IgD-negative memory B cell (primary cell): Measurements from ENCODE around the gene IL22RA1. TPM values are rescaled to one million over a fixed set of nuclear protein-coding genes. Genes with fewer than 3 reads are reported as not detected.
A peak's percentile ranks its signal among the peaks of the same experiment; 100 is the strongest.

Experiments
- H3K27ac Mint-ChIP-seq, 3 donors: one replicate each; pipeline ENCODE4 v1.8.0; 2020 to 2022; ENCODE audit warnings: mild to moderate bottlenecking in 3 of 3, mixed read lengths in 3 of 3, moderate library complexity in 1 of 3
- H3K27me3 Mint-ChIP-seq: one replicate; pipeline ENCODE4 v1.8.0; 2021; ENCODE audit warnings: mixed read lengths
- H3K36me3 Mint-ChIP-seq: one replicate; pipeline ENCODE4 v1.8.0; 2020; ENCODE audit warnings: mild to moderate bottlenecking, mixed read lengths
- H3K4me1 Mint-ChIP-seq, 3 donors: one replicate each; pipeline ENCODE4 v1.8.0; 2020 to 2022; ENCODE audit warnings: mixed read lengths in 3 of 3, mild to moderate bottlenecking in 1 of 3
- H3K4me3 Mint-ChIP-seq, 4 donors: one replicate each; pipeline ENCODE4 v1.8.0; 2020 to 2022; ENCODE audit warnings: mild to moderate bottlenecking in 4 of 4, mixed read lengths in 4 of 4, moderate library complexity in 3 of 4
- H3K9me3 Mint-ChIP-seq, 3 donors: one replicate each; pipeline ENCODE4 v1.8.0; 2020 to 2021; ENCODE audit warnings: mixed read lengths in 3 of 3, mild to moderate bottlenecking in 1 of 3
- polyA plus RNA-seq: library from polyadenylated mRNA; unstranded; fragments of 300-500 nt; fragmentation: Illumina TruSeq; gene quantifications from one replicate; pipeline ENCODE4 v1.2.3, GENCODE V29; 2021

The IL22RA1 gene
- polyA plus RNA-seq, 1 donor from 2014 or later, result not detected

DNA sequence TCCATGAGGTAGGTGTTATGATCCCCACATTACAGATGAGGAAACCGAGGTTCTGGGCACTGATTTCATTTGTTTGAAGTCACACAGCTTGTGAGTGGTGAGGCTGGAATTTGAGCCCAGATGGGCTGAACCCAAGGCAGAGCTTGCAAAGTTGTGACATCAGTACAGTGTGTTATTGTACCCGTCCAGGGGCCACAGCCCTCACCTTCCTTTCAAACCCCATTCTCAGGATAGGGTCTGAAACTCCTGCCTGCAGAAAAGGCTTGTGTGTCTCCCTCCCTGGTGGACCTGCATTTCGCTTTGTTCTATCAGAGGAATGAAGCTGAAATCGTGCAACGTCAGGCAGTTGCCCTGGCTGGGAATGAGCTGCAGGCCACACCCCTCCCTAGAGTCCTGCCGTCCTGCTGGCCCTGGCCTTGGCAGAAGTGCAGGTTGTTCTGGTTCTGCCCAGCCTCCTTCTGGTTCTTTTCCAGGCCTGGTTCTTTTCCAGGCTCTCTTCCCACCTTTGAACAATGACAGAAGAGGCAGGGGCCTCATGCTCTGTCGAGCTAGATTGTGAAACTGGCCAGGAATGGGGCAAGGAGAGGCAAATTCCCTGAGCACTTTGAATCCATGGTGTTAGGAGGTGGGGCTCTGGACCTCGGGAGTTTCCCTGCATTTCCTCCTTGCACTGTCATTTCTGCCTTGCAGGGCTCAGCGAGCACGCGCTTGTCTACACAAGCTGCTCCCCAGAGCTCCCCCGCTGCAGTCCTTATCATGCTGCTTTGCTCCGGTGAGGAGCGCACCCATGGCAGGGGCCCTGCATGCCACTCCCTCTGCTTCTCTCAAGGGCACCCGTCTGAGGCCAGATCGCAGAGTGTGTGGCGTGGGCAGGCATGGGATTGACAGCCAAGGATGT lies 22.8 kb downstream of the IL22RA1 start:
- no peak overlapping the region for H3K27ac Mint-ChIP-seq
- no peak overlapping the region for H3K4me3 Mint-ChIP-seq
- no peaks in the 10 kb centered on the region for H3K36me3 Mint-ChIP-seq
- peaks cover 15% of the 10 kb centered on the region for H3K27me3 Mint-ChIP-seq
- H3K4me1 Mint-ChIP-seq, result no peaks in the 10 kb centered on the region
- no peaks in the 10 kb centered on the region for H3K9me3 Mint-ChIP-seq

DNA sequence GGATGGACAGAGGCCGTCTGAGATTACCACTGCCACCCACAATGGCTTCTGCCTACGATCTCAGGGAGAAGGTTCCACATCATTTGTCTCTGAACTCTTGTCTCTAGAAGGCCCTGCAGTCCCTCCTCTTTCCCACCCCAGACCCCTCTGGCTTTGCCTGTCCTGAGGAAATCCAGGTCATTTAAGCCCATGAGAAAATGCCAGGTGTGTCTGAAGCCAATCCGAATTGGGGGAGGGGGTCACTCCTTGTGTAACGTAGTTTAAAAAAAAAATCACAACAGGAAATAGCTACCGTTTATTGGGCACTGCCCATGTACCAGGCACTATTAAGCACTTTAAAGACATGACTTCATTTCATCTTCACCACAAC lies 23.5 kb downstream of the IL22RA1 start:
- H3K9me3 Mint-ChIP-seq, result no peaks in the 10 kb centered on the region
- no peaks in the 10 kb centered on the region for H3K36me3 Mint-ChIP-seq
- no peak overlapping the region for H3K27ac Mint-ChIP-seq
- H3K4me1 Mint-ChIP-seq, result no peaks in the 10 kb centered on the region
- peaks cover 20% of the 10 kb centered on the region for H3K27me3 Mint-ChIP-seq
- no peak overlapping the region for H3K4me3 Mint-ChIP-seq

DNA sequence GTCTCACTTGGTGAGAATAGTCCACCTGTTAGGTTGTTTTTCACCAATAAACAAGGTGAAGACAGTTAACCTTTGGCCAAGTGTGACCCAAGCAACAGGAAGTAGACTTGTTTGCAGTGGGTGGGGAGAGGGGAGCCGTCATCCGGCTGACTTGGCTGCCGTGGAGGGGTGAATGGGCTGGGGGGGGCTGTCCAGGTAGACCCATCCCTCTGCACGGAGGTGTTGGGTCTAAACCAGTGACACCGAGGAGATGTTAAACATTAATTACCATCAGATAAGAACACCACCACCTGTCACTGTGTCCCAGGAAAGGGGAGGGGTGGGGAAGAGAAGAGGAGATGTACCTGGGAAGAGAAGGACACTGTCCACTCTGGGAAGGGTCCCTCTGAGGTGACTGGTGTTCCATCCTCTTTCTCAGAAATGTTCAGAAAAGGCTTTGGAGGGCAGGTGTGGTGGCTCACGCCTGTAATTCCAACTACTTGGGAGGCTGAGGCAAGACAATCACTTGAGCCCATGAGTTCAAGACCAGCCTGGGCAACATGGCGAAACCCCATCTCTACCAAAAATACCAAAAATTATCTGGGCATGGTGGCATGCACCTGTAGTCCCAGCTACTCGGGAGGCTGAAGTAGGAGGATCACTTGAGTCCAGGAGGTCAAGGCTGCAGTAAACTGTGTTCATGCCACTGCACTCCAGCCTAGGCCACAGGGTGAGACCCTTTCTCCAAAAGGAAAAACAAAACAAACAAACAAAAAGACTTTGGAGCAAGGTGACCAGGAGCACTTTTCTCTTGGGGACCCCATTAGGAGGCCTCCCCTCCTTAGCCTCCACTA lies 24.3 kb downstream of the IL22RA1 start:
- H3K9me3 Mint-ChIP-seq, result no peaks in the 10 kb centered on the region
- H3K4me3 Mint-ChIP-seq, result no peak overlapping the region
- no peaks in the 10 kb centered on the region for H3K36me3 Mint-ChIP-seq
- no peak overlapping the region for H3K27ac Mint-ChIP-seq
- no peaks in the 10 kb centered on the region for H3K4me1 Mint-ChIP-seq
- peaks cover 23% of the 10 kb centered on the region for H3K27me3 Mint-ChIP-seq

DNA sequence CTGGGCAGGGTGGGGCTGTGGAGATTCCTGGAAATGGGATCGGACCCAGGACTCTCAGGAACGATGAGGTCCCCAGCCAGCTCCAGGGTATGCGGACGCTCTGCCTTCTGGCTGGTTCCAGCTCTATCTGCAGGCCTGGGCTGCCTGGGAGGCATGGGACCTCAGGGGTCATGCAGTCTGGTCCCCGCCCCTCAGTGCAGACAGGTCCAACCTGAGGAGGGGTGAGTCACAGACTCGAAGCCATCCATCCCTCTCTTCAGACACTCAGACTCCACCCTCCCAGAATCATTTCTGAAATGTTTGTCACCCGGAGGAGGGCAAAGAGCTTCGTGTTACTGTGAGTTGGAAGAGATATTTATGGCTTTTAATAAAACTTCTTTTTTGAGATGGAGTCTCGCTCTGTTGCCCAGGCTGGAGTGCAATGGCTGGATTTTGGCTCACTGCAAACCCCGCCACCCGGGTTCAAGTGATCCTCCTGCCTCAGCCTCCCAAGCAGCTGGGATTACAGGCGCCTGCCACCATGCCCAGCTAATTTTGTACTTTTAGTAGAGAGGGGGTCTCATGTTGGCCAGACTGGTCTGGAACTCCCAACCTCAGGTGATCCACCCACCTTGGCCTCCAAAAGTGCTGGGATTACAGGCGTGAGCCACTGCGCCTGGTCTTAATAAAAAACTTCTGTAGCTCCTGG lies 25.1 kb downstream of the IL22RA1 start:
- Mint-ChIP-seq H3K27ac (no peak overlapping the region), H3K27me3 (peaks cover 29% of the 10 kb centered on the region)

DNA sequence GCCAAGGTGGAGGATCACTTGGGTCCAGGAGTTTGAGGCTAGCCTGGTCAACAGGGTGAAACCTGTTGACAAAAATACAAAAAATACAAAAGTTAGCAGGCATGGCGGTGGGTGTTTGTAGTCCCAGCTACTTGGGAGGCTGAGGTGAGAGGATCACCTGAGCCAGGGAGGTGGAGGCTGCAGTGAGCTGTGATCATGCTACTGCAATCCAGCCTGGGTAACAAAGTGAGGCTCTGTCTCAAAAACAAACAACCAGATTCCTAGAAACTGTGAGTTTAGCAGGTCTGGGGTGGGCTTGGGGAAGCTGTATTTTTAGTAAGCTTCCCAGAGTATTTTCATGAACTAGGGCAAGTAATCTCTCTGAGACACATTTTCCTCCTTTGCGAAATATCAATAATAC lies 25.8 kb downstream of the IL22RA1 start:
- Mint-ChIP-seq H3K27me3 (peaks cover 29% of the 10 kb centered on the region), H3K36me3 (no peaks in the 10 kb centered on the region), H3K27ac (no peak overlapping the region), H3K9me3 (no peaks in the 10 kb centered on the region), H3K4me3 (no peak overlapping the region), H3K4me1 (peaks cover 0 to 4% (median 2%) of the 10 kb centered on the region in 3 donors)

More for the DNA sequence above, 25.1 kb downstream of the IL22RA1 start:
- Mint-ChIP-seq H3K4me3 (no peak overlapping the region), H3K9me3 (no peaks in the 10 kb centered on the region), H3K36me3 (no peaks in the 10 kb centered on the region), H3K4me1 (no peaks in the 10 kb centered on the region)

DNA sequence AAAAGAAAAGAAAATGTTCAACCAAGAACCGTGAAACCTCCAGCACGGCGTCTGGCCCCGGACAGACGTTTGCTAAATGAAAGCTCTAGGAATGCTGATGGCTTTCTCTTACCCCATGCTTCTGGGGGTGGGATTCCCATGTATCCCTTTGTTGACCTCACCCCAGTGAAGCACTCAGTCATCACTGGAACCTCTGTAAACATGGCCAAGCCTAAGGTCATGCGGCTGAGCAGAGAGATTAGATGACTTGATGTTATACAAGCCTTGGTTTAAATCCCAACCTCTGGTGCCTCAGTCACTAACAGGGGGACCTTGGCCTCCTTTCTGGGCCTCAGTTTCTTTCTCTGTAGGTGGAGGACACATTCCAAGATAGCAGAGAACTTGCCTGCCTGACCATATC lies 28.2 kb downstream of the IL22RA1 start:
- Mint-ChIP-seq H3K36me3 (no peaks in the 10 kb centered on the region), H3K9me3 (no peaks in the 10 kb centered on the region), H3K4me3 (no peak overlapping the region), H3K27ac (no peak overlapping the region), H3K27me3 (peaks cover 36% of the 10 kb centered on the region), H3K4me1 (peaks cover 0 to 4% (median 2%) of the 10 kb centered on the region in 3 donors)

DNA sequence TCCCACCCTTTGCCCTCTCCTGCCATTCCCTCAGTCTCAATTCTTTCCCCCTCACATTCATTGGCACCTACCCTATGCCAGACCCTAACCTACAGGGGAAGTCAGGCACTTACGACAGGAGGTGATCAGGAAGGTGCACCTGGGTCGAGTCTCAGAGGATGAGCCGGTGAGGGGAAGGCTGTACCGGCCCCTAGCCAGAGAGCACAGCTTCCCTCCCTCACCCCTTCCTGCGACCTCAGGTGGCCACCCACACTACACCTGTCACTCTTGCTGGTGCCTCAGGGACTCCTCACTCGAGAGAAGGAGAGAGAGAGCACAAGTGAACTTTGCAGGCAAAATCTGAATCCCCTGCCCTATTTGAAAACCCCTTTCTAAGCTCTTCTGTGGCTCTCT lies 29.3 kb downstream of the IL22RA1 start:
- Mint-ChIP-seq H3K27ac (no peak overlapping the region), H3K4me3 (no peak overlapping the region), H3K36me3 (no peaks in the 10 kb centered on the region), H3K4me1 (peaks cover 0 to 4% (median 2%) of the 10 kb centered on the region in 3 donors), H3K9me3 (no peaks in the 10 kb centered on the region), H3K27me3 (peaks cover 35% of the 10 kb centered on the region)

DNA sequence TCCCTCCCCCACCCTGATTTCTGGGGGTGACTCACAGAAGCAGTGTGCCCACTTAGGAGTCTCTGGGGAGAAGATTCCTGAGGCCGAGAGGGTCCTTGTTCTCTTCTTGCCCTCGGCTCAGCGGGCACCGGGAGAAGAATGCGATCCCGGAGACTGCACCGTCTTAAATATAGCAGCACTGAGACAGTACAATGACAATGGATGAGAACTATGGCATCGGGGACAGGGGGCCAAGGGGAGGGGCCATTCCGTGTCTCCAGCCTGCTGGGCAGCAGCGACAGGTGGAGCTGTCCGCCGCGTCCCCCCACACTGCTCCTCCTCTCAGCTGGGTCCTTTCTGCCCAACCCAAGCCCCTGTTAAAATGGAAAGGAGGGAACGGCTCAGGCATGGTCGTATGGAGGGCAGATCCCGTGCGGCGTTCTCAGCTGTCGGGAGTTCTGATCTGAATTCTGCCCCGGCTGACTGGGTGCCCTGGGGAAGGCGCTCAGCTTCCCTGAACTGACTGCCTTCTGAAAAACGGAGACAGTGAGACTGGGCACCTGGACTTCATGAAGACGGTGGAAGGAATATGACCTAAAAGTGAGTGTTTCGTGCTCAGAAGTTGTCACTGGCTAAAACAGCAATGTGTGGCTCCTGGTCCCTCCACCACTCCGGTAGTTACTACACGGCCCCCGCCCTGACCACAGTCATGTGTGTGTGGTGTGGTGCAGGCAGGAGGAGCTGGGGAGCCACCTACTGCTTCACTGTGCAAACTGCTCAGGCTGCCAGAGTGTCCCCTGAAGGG lies 30.8 kb downstream of the IL22RA1 start, which contains the start of gene MYOM3:
Gene MYOM3, minus strand, starts transcription at position 140 of the 784 bp plus-strand sequence. CDS start 3,499 bp downstream, outside the sequence.
- no peaks in the 10 kb centered on the region for H3K36me3 Mint-ChIP-seq
- H3K4me1 Mint-ChIP-seq, result peaks cover 0 to 4% (median 2%) of the 10 kb centered on the region in 3 donors
- H3K27me3 Mint-ChIP-seq, result peaks cover 29% of the 10 kb centered on the region
- H3K27ac Mint-ChIP-seq, result no peak within 1 kb of the TSS
- peak within 1 kb of the TSS in 1 of 4 donors; percentile 41 for H3K4me3 Mint-ChIP-seq
- H3K9me3 Mint-ChIP-seq, result no peaks in the 10 kb centered on the region

DNA sequence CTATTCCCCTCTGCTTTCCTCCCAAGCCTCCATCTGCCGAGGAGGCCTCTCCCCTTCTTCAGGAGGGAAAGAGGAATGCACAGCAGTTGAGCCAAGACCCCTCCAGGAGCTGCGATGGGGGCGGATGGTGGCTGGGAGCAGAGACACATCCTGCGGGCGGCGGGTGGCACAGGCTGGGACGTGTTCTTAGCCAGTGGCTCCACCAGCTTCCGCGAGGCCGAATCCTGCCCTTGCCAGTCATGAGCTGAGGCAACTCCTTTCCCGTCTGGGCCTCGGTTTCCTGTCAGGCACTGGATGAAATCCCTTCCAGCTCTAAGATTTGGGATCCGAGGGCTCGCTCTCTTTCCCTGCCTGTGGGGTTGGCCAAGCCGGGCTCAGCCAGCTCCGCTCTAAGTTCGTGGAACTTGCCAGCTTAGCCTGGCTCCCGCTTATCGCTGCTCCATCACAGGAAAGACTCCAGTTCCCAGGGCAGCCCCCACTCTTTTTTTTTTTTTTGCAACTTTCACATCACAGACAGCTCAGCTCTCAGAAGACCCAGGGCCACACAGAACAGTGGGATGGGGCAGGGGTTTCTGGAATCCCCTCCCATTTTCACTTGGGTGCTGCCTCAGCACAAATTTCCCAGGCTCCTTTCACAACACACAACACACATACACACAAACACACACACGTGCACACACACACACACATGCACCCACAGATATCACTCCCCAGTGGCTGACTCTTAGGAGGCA lies 31.5 kb downstream of the IL22RA1 start:
- Mint-ChIP-seq H3K36me3 (no peaks in the 10 kb centered on the region), H3K27me3 (peaks cover 26% of the 10 kb centered on the region), H3K4me1 (peaks cover 0 to 4% (median 2%) of the 10 kb centered on the region in 3 donors), H3K27ac (no peak overlapping the region), H3K4me3 (no peak overlapping the region), H3K9me3 (no peaks in the 10 kb centered on the region)

DNA sequence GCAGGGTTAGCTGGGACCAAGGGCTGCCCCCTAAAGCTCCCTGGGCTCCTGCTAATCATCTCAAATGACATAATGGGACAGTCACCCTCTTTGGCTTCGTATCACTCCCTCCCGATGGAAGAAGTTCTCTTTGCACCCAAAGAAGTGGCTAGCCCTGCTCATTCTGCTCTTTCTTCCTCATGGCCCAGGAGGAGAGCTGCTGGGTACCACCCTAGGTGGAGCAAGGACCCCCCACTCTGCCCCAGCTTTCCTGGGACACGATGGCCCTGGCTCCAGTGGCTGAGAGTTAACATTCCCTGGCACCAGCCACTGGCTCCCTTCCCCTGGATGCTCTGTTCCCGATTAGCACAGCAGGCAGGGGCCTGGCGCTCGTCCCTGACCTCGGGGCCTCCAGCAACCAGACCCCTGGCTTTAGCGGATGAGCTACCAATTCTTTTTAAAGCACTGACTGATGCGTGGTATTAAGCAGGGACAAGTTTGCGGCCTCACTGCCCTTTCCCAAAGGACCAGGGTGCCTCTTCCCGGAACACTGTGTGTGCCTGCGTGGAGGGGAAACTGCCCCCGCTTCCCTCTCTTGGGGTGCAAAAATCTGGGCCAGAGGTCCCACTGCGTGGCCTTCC lies 32.2 kb downstream of the IL22RA1 start:
- Mint-ChIP-seq H3K4me1 (peaks cover 0 to 4% (median 2%) of the 10 kb centered on the region in 3 donors), H3K36me3 (no peaks in the 10 kb centered on the region), H3K27me3 (peaks cover 26% of the 10 kb centered on the region), H3K4me3 (no peak overlapping the region), H3K9me3 (no peaks in the 10 kb centered on the region), H3K27ac (no peak overlapping the region)

DNA sequence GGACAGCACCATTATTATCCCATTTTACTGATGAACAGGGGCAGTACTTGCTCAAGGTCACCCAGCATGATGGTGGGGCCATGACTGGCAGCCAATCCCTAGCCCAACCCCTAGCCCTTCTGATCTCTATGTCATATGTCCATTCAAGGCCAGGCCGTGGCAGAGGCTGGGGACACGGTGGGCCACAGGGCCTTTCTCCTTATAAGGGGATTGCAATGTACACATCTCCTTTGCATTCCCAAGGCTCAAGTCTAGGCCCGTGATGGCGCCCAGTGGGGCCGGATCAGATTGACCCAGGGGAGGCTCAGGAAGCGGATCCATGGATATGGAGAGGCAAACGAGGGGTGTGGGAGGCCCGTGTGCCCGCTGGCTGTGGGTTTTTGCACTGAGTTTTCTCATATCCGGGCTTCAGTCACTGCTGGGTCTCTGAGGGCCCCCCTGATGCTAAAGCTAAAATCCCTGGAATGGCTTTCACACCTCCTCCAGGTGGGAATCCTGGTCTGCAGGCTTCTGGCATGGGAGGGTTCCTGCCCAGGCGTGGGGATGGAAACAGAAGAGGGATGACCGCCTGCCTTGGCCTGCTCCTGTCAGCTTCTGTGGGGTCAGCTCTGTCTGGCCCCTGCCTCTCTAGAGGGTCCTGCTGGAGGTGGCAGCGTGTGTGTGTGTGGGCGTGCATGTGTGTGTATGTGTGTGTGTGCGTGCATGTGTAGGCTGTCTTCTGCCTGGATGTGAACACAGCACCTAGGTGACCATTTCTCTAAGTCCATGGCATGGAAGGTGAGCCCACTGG lies 33.1 kb downstream of the IL22RA1 start:
- H3K9me3 Mint-ChIP-seq, result no peaks in the 10 kb centered on the region
- peaks cover 0 to 4% (median 2%) of the 10 kb centered on the region in 3 donors for H3K4me1 Mint-ChIP-seq
- H3K27me3 Mint-ChIP-seq, result peaks cover 20% of the 10 kb centered on the region
- H3K36me3 Mint-ChIP-seq, result no peaks in the 10 kb centered on the region
- H3K27ac Mint-ChIP-seq, result no peak overlapping the region
- no peak overlapping the region for H3K4me3 Mint-ChIP-seq

DNA sequence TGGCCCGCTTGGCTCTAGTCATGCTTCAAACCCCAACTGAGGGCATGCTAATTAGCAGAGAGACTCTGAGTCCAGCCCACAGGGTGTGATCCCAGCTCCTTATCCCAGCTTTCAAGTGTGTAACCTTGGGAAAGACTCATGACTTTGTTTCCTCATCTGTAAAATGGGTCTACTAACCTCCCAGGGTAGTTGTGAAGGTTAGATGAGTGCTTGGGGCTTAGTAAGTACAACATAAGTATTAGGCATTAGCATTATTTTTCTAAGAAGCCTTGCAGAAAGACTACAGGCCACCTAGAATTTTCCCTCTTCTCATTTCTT lies 33.8 kb downstream of the IL22RA1 start:
- H3K36me3 Mint-ChIP-seq, result no peaks in the 10 kb centered on the region
- H3K4me1 Mint-ChIP-seq, result peaks cover 0 to 4% (median 2%) of the 10 kb centered on the region in 3 donors
- no peaks in the 10 kb centered on the region for H3K9me3 Mint-ChIP-seq
- H3K27ac Mint-ChIP-seq, result no peak overlapping the region
- H3K27me3 Mint-ChIP-seq, result peaks cover 16% of the 10 kb centered on the region
- H3K4me3 Mint-ChIP-seq, result peak overlapping the region in 1 of 4 donors; percentile 39
